ENCODE measurements around the gene CLK4. TPM values are rescaled to one million over a fixed set of nuclear protein-coding genes. Genes with fewer than 3 reads are reported as not detected.
A peak's percentile ranks its signal among the peaks of the same experiment; 100 is the strongest.

The CLK4 gene
- total RNA-seq (32.9 TPM), polyA plus RNA-seq (ENCODE audit: insufficient read depth in 1 of 8, insufficient read length in 8 of 8, low replicate concordance in 1 of 8) (10 to 100 TPM; 26.8 to 37.6 (median 33.8) TPM)
- long read RNA-seq, donor 1, partial matches to known transcripts = 0 of 6 reads
- long read RNA-seq, donor 1, other reads (novel, unspliced or antisense) = 0 of 6 reads
- long read RNA-seq, donor 2, partial matches to known transcripts = 0 of 1 reads
- long read RNA-seq, donor 2, other reads (novel, unspliced or antisense) = 0 of 1 reads
- long read RNA-seq, donor 3, partial matches to known transcripts = 0 of 7 reads
- long read RNA-seq, donor 3, other reads (novel, unspliced or antisense) = 0 of 7 reads
- long read RNA-seq, donor 4, partial matches to known transcripts = 0 of 3 reads
- long read RNA-seq, donor 4, other reads (novel, unspliced or antisense) = 0 of 3 reads
- long read RNA-seq, donor 5, transcript CLK4-201 (13 exons, 2,568 nt) = major isoform, 6 of 20 reads
- long read RNA-seq, donor 5, partial matches to known transcripts = 5 of 20 reads
- long read RNA-seq, donor 5, other reads (novel, unspliced or antisense) = 0 of 20 reads
- long read RNA-seq, donor 6, partial matches to known transcripts = 0 of 9 reads
- long read RNA-seq, donor 6, other reads (novel, unspliced or antisense) = 0 of 9 reads
- long read RNA-seq, donor 7, partial matches to known transcripts = 5 of 12 reads
- long read RNA-seq, donor 7, other reads (novel, unspliced or antisense) = 0 of 12 reads
- long read RNA-seq, donor 8, partial matches to known transcripts = 0 of 7 reads
- long read RNA-seq, donor 8, other reads (novel, unspliced or antisense) = 0 of 7 reads
- long read RNA-seq, donor 9, partial matches to known transcripts = 0 of 8 reads
- long read RNA-seq, donor 9, other reads (novel, unspliced or antisense) = 0 of 8 reads
- long read RNA-seq, donor 10, partial matches to known transcripts = 0 of 9 reads
- long read RNA-seq, donor 10, other reads (novel, unspliced or antisense) = 0 of 9 reads
- long read RNA-seq, donor 11, partial matches to known transcripts = 0 of 6 reads
- long read RNA-seq, donor 11, other reads (novel, unspliced or antisense) = 0 of 6 reads

- H3K9me3 ChIP-seq (replicated peaks; ENCODE audit: control insufficient read depth, low read depth, low read length) = no peaks in the 10 kb centered on the region
- peak; percentile 97 for DNase-seq
- H3K4me1 ChIP-seq (ENCODE audit: control insufficient read depth, insufficient read depth, low read length) = peaks cover 13% of the 10 kb centered on the region
- peak within 1 kb of the TSS; percentile 99 for H3K4me3 ChIP-seq (ENCODE audit: low read length)
- peaks cover 3% of the 10 kb centered on the region for H3K27me3 ChIP-seq (ENCODE audit: control insufficient read depth, insufficient read depth, low read length)
- peak within 1 kb of the TSS; percentile 98 for H3K27ac ChIP-seq (ENCODE audit: low read length)
- H3K36me3 ChIP-seq (ENCODE audit: control insufficient read depth, insufficient read depth, low read length) = peaks cover 4% of the 10 kb centered on the region
- WGBS (ENCODE audit: insufficient coverage) = under 1% methylated on average over 70 of the region's 79 CpGs
Observed at GRCh38 chr5:178626484-178627258, at the start of gene CLK4. Gene CLK4, minus strand, starts transcription at chr5:178627050. Its CDS starts 3,634 bp downstream, at chr5:178623416.

GRCh38 chr5:178675922-178676321, 49.1 kb upstream of the CLK4 start:
- no peaks in the 10 kb centered on the region for H3K4me1 ChIP-seq (ENCODE audit: control insufficient read depth, insufficient read depth, low read length)
- H3K36me3 ChIP-seq (ENCODE audit: control insufficient read depth, insufficient read depth, low read length) = no peaks in the 10 kb centered on the region
- DNase-seq = no peak
- WGBS (ENCODE audit: insufficient coverage) = no CpG with 5 or more reads among the region's 3 CpGs
- no peak overlapping the region for H3K27ac ChIP-seq (ENCODE audit: low read length)
- no peaks in the 10 kb centered on the region for H3K27me3 ChIP-seq (ENCODE audit: control insufficient read depth, insufficient read depth, low read length)
- no peak overlapping the region for H3K4me3 ChIP-seq (ENCODE audit: low read length)
- H3K9me3 ChIP-seq (replicated peaks; ENCODE audit: control insufficient read depth, low read depth, low read length) = no peaks in the 10 kb centered on the region

GRCh38 chr5:178674334-178674733, 47.5 kb upstream of the CLK4 start:
- no peak overlapping the region for H3K4me3 ChIP-seq (ENCODE audit: low read length)
- peaks cover 3% of the 10 kb centered on the region for H3K27me3 ChIP-seq (ENCODE audit: control insufficient read depth, insufficient read depth, low read length)
- no peaks in the 10 kb centered on the region for H3K4me1 ChIP-seq (ENCODE audit: control insufficient read depth, insufficient read depth, low read length)
- H3K9me3 ChIP-seq (replicated peaks; ENCODE audit: control insufficient read depth, low read depth, low read length) = no peaks in the 10 kb centered on the region
- no peak overlapping the region for H3K27ac ChIP-seq (ENCODE audit: low read length)
- no peak for DNase-seq
- H3K36me3 ChIP-seq (ENCODE audit: control insufficient read depth, insufficient read depth, low read length) = no peaks in the 10 kb centered on the region

- Histone ChIP-seq H3K36me3 (ENCODE audit: control insufficient read depth, insufficient read depth, low read length) (no peaks in the 10 kb centered on the region), H3K4me1 (ENCODE audit: control insufficient read depth, insufficient read depth, low read length) (no peaks in the 10 kb centered on the region), H3K27me3 (ENCODE audit: control insufficient read depth, insufficient read depth, low read length) (peaks cover 3% of the 10 kb centered on the region), H3K9me3 (replicated peaks; ENCODE audit: control insufficient read depth, low read depth, low read length) (no peaks in the 10 kb centered on the region), H3K27ac (ENCODE audit: low read length) (no peak overlapping the region), H3K4me3 (ENCODE audit: low read length) (no peak overlapping the region)
- 57% methylated on average over 5 of the region's 10 CpGs for WGBS (ENCODE audit: insufficient coverage)
- no peak for DNase-seq
Observed at GRCh38 chr5:178673801-178674295, 47.0 kb upstream of the CLK4 start.

GRCh38 chr5:178672630-178673029, 45.8 kb upstream of the CLK4 start:
- Histone ChIP-seq H3K9me3 (replicated peaks; ENCODE audit: control insufficient read depth, low read depth, low read length) (no peaks in the 10 kb centered on the region), H3K27me3 (ENCODE audit: control insufficient read depth, insufficient read depth, low read length) (peaks cover 3% of the 10 kb centered on the region), H3K27ac (ENCODE audit: low read length) (no peak overlapping the region), H3K36me3 (ENCODE audit: control insufficient read depth, insufficient read depth, low read length) (no peaks in the 10 kb centered on the region), H3K4me1 (ENCODE audit: control insufficient read depth, insufficient read depth, low read length) (no peaks in the 10 kb centered on the region), H3K4me3 (ENCODE audit: low read length) (no peak overlapping the region)
- DNase-seq = no peak
- WGBS (ENCODE audit: insufficient coverage) = no CpG with 5 or more reads among the region's 4 CpGs

GRCh38 chr5:178671602-178672144, 44.8 kb upstream of the CLK4 start:
- peak; percentile 15 for DNase-seq
- WGBS (ENCODE audit: insufficient coverage) = 20% methylated on average over 7 of the region's 7 CpGs
- Histone ChIP-seq H3K27ac (ENCODE audit: low read length) (no peak overlapping the region), H3K27me3 (ENCODE audit: control insufficient read depth, insufficient read depth, low read length) (peaks cover 3% of the 10 kb centered on the region), H3K4me3 (ENCODE audit: low read length) (no peak overlapping the region), H3K36me3 (ENCODE audit: control insufficient read depth, insufficient read depth, low read length) (no peaks in the 10 kb centered on the region), H3K4me1 (ENCODE audit: control insufficient read depth, insufficient read depth, low read length) (no peaks in the 10 kb centered on the region), H3K9me3 (replicated peaks; ENCODE audit: control insufficient read depth, low read depth, low read length) (no peaks in the 10 kb centered on the region)

- H3K9me3 ChIP-seq (replicated peaks; ENCODE audit: control insufficient read depth, low read depth, low read length) = no peaks in the 10 kb centered on the region
- peaks cover 3% of the 10 kb centered on the region for H3K27me3 ChIP-seq (ENCODE audit: control insufficient read depth, insufficient read depth, low read length)
- H3K4me3 ChIP-seq (ENCODE audit: low read length) = no peak overlapping the region
- DNase-seq = no peak
- H3K36me3 ChIP-seq (ENCODE audit: control insufficient read depth, insufficient read depth, low read length) = no peaks in the 10 kb centered on the region
- no peaks in the 10 kb centered on the region for H3K4me1 ChIP-seq (ENCODE audit: control insufficient read depth, insufficient read depth, low read length)
- WGBS (ENCODE audit: insufficient coverage) = 75% methylated on average over 4 of the region's 10 CpGs
- no peak overlapping the region for H3K27ac ChIP-seq (ENCODE audit: low read length)
Observed at GRCh38 chr5:178670351-178670885, 43.6 kb upstream of the CLK4 start.

- Histone ChIP-seq H3K27me3 (ENCODE audit: control insufficient read depth, insufficient read depth, low read length) (peaks cover 3% of the 10 kb centered on the region), H3K36me3 (ENCODE audit: control insufficient read depth, insufficient read depth, low read length) (no peaks in the 10 kb centered on the region), H3K9me3 (replicated peaks; ENCODE audit: control insufficient read depth, low read depth, low read length) (no peaks in the 10 kb centered on the region), H3K4me1 (ENCODE audit: control insufficient read depth, insufficient read depth, low read length) (no peaks in the 10 kb centered on the region), H3K4me3 (ENCODE audit: low read length) (no peak overlapping the region), H3K27ac (ENCODE audit: low read length) (no peak overlapping the region)
- WGBS (ENCODE audit: insufficient coverage) = no CpG with 5 or more reads among the region's 7 CpGs
- no peak for DNase-seq
Observed at GRCh38 chr5:178668579-178668978, 41.7 kb upstream of the CLK4 start.

- H3K4me1 ChIP-seq (ENCODE audit: control insufficient read depth, insufficient read depth, low read length) = no peaks in the 10 kb centered on the region
- H3K9me3 ChIP-seq (replicated peaks; ENCODE audit: control insufficient read depth, low read depth, low read length) = no peaks in the 10 kb centered on the region
- WGBS (ENCODE audit: insufficient coverage) = 83% methylated on average over 2 of the region's 10 CpGs
- no peak overlapping the region for H3K4me3 ChIP-seq (ENCODE audit: low read length)
- no peak overlapping the region for H3K27ac ChIP-seq (ENCODE audit: low read length)
- H3K27me3 ChIP-seq (ENCODE audit: control insufficient read depth, insufficient read depth, low read length) = peaks cover 3% of the 10 kb centered on the region
- no peaks in the 10 kb centered on the region for H3K36me3 ChIP-seq (ENCODE audit: control insufficient read depth, insufficient read depth, low read length)
- DNase-seq = no peak
Observed at GRCh38 chr5:178667688-178668087, 40.8 kb upstream of the CLK4 start.

All from muscle of leg (tissue), 16 donors.